ENCODE measurements around the gene CEMIP2. TPM values are rescaled to one million over a fixed set of nuclear protein-coding genes. Genes with fewer than 3 reads are reported as not detected.

The CEMIP2 gene
- total and polyA plus RNA-seq, 10 of the 15 experiments (the other 5 are each of a cell fraction or from before 2014, with no cell fraction given): 0.50 to 19.2 (median 1.2) TPM

DNA sequence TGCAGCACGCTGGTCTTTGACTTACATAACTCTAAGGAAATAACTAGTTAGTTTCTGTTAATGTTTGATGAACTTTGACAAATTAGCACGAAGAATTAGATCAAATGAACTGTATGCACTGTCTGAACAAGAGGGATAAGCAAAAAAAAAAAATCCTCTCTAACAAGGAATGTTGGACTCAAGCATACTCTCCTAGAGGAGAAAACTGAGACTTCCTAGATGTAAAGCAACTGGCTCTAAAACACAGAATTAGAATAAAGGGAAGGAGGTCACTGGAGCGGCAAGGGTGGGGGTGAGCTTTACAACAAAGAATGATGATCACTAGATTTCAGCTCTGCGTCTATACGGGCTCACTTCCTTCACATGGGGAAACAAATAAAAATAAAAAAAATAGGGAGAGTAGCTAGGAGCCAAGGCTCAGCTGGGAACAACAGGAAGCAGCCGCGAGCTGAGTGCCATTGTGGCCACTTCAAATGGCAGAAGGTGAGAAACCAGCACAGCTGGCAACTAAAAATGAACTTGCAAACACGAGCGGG, 48.7 kb upstream of the CEMIP2 start:
- FAIRE-seq: no peak

More for the DNA sequence above, 48.7 kb upstream of the CEMIP2 start:
- TF ChIP-seq YBX1 (IDR thresholded peaks at IDR 0.05): no peak
- TF ChIP-seq PAX5 (IDR thresholded peaks at IDR 0.05; ENCODE audit: borderline replicate concordance, low read depth, low read length): no peak
- no peak for TF ChIP-seq EP300 (IDR thresholded peaks at IDR 0.05; ENCODE audit: borderline replicate concordance in 1 of 2, control insufficient read depth in 1 of 2, low read depth in 2 of 2, low read length in 2 of 2)
- no peak for TF ChIP-seq MTA2 (IDR thresholded peaks at IDR 0.05; ENCODE audit: low read depth)
- no peak for TF ChIP-seq POLR2AphosphoS2 (IDR thresholded peaks at IDR 0.05; ENCODE audit: low read depth, low read length)
- no peak for TF ChIP-seq TCF7 (IDR thresholded peaks at IDR 0.05; ENCODE audit: borderline replicate concordance)
- no peak for TF ChIP-seq BCL11A (IDR thresholded peaks at IDR 0.05; ENCODE audit: low read depth, low read length)
- TF ChIP-seq MLLT1 (IDR thresholded peaks at IDR 0.05): no peak
- no peak for TF ChIP-seq MTA3 (IDR thresholded peaks at IDR 0.05; ENCODE audit: borderline replicate concordance, low read length)
- TF ChIP-seq CHD4 (IDR thresholded peaks at IDR 0.05): no peak
- TF ChIP-seq RB1 (IDR thresholded peaks at IDR 0.05; ENCODE audit: borderline replicate concordance): no peak
- TF ChIP-seq BHLHE40 (IDR thresholded peaks at IDR 0.05; ENCODE audit: borderline replicate concordance in 1 of 2, low read depth in 2 of 2, low read length in 1 of 2): no peak
- no peak for TF ChIP-seq TARDBP (IDR thresholded peaks at IDR 0.05; ENCODE audit: borderline replicate concordance)
- no peak for TF ChIP-seq TAF1 (IDR thresholded peaks at IDR 0.05; ENCODE audit: borderline replicate concordance, low read depth, low read length)
- no peak for TF ChIP-seq ATF7 (IDR thresholded peaks at IDR 0.05; ENCODE audit: low read depth)
- no peak for TF ChIP-seq NFYB (IDR thresholded peaks at IDR 0.05; ENCODE audit: insufficient read depth, low read depth, low read length)
- Histone ChIP-seq H3K27ac (ENCODE audit: control insufficient read depth, insufficient read depth) (no peak overlapping the region), H3K4me2 (ENCODE audit: control insufficient read depth, insufficient read depth) (no peak overlapping the region), H4K20me1 (ENCODE audit: control insufficient read depth, insufficient read depth) (no peaks in the 10 kb centered on the region), H3K79me2 (ENCODE audit: control insufficient read depth, insufficient read depth, low read length) (no peaks in the 10 kb centered on the region), H3K27me3 (replicated peaks in 1 of 2; ENCODE audit: control insufficient read depth in 2 of 2, insufficient read depth in 2 of 2, low read length in 1 of 2) (no peaks in the 10 kb centered on the region), H3K9me3 (replicated peaks; ENCODE audit: control insufficient read depth, insufficient read depth, low read length) (no peaks in the 10 kb centered on the region), H2AFZ (ENCODE audit: control insufficient read depth, low read depth, low read length) (no peak overlapping the region), H3K9ac (ENCODE audit: control insufficient read depth, insufficient read depth, low read length) (no peak overlapping the region), H3K4me1 (ENCODE audit: control insufficient read depth, insufficient read depth, low read length) (no peaks in the 10 kb centered on the region), H3K4me3 (no peak overlapping the region), H3K36me3 (ENCODE audit: control insufficient read depth in 2 of 2, insufficient read depth in 2 of 2, low read length in 1 of 2) (no peaks in the 10 kb centered on the region)
- no peak for ATAC-seq
- in situ Hi-C loops (cut with MboI): loop anchor here (5.0 kb wide), 1 partner anchor 210 kb away; no protein-coding TSS in a partner anchor
- BruUV-seq (replicated peaks): no TSS peak
- DNase-seq (ENCODE audit: low read depth, low spot score): no peak
- CTCF ChIA-PET: interaction anchor here (0.7 to 5.6 kb wide), 14 partner anchors 10 to 910 kb away, joined by 3 to 64 read pairs (median 5); no protein-coding TSS in a partner anchor
- RAD21 ChIA-PET (ENCODE audit: unreplicated experiment): interaction anchor here (0.9 to 1.7 kb wide), 2 partner anchors 208 to 209 kb away, joined by 3 to 6 read pairs; no protein-coding TSS in a partner anchor
- SMC1A ChIA-PET (ENCODE audit: uncharacterized antibody, unreplicated experiment): interaction anchor here (0.6 to 5.5 kb wide), 14 partner anchors 9 to 212 kb away, joined by 3 to 46 read pairs (median 6); no protein-coding TSS in a partner anchor
- POLR2A ChIA-PET: interaction anchor here (0.6 kb wide), 1 partner anchor 673 kb away, joined by 4 read pairs; no protein-coding TSS in a partner anchor
- intact Hi-C loops (cut with micrococcal nuclease; ENCODE audit: unreplicated experiment): loop anchor here (5.0 kb wide), 2 partner anchors 35 to 530 kb away; no protein-coding TSS in a partner anchor
- 83% methylated on average over 9 of the region's 9 CpGs for WGBS (ENCODE audit: insufficient coverage, insufficient replicate concordance, low lambda C conversion rate, missing lambda C conversion rate)

Data from GM12878 (cell line).